Activated T-helper 1 cell treated with anti-CD3 and anti-CD28 coated beads, Interleukin-2, amount 50 U/mL, for 16 hours (primary cell): ENCODE data around the gene TDRD9.

Experiments
- DNase-seq, 2 donors: peaks; one replicate each; pipeline ENCODE4 v3.0.0-alpha.2; 2020; ENCODE audit warnings: low read depth in 1 of 2, low spot score in 1 of 2

The TDRD9 gene

DNA sequence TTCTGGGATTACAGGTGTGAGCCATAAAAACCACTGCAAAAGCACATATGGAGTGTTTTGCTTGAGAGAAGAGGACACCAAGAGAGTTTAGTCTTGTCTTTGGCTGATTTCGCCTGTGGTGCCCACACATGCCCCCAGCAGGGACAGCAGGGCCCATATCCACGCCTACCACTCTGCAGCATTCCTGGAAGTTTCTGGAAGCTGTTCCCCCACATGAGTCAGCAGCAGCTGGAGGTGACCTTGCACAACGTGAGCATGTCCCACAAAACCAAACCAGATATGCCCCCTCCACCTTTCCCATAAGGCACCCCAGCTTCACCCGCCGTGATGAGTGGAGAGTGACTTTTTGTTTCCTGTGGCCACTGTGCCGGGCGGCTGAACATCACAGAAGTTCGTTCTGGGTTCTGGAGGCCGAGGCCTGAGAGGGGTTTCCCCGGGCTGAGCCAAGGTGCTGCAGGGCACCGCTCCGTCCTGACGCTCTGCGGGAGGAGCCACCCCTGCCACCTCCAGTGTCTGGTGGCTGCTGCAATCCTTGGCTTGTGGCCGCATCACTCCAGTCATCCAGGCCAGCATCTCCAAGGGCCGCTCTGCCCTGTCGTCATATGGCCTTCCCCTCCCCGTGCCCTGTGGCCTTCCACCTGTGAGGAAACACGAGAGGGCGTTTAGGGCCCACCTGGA, 162.0 kb downstream of the TDRD9 start:
- no peak for DNase-seq

GRCh38 chr14:104091061-104091926, 163.0 kb downstream of the TDRD9 start:
- no peak for DNase-seq

GRCh38 chr14:104091927-104092771, 163.9 kb downstream of the TDRD9 start:
- DNase-seq, result no peak

DNA sequence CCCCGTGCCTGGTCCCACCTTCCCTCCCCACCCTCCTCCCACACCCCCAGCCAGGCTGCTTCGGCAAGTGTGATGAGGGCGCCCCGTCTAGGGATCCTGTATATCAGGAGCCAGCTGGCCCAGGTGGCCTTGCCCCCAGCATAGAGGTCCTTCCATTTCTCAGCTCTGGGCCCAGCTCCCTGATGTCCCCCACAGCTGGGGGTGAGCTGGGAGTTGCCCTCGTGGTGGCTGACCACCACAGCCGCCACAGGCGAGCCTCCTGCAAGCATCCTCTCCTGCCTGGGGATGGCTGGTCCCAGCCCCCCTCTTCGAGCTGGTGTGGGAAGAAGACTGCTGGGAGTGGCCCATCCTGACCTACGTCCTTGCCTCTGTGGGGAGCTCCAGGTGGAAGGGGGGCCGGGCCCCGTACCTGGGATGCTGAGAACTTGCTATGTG, 164.7 kb downstream of the TDRD9 start:
- DNase-seq, result no peak

GRCh38 chr14:104093366-104094055, 165.3 kb downstream of the TDRD9 start:
- DNase-seq, result no peak

- no peak for DNase-seq
Observed at GRCh38 chr14:104094056-104094708, 165.9 kb downstream of the TDRD9 start.

GRCh38 chr14:104094709-104095425, 166.6 kb downstream of the TDRD9 start:
- peak; percentile 59 to 69 for DNase-seq

- DNase-seq, result no peak
Observed at GRCh38 chr14:104095426-104096310, 167.4 kb downstream of the TDRD9 start.

DNA sequence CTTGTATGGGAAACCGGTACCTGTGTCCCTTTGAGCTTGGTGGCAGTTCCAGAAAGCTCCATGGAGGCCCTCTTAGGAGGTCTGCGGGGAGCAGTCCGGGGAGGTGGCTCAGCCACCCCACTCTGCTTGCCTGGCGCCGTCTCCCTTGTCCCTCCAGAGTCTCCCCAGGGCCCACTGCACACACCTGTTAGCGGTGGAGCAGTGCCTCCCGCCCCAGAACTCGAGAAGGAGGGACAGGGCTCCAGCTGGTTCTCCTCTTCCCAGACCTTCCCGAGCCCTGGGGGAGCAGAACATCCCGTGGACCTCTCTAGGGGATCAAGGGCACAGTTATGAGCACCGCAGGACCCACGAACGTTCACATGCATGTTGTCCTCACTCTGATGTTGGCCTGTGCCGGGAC, 168.1 kb downstream of the TDRD9 start:
- DNase-seq, result no peak

- no peak for DNase-seq
Observed at GRCh38 chr14:104096751-104097700, 168.8 kb downstream of the TDRD9 start.

GRCh38 chr14:104098272-104099095, 170.2 kb downstream of the TDRD9 start:
- DNase-seq, result no peak

- DNase-seq, result no peak
Observed at GRCh38 chr14:104099096-104100041, 171.1 kb downstream of the TDRD9 start.

GRCh38 chr14:104100171-104101085, 172.2 kb downstream of the TDRD9 start:
- no peak for DNase-seq

DNA sequence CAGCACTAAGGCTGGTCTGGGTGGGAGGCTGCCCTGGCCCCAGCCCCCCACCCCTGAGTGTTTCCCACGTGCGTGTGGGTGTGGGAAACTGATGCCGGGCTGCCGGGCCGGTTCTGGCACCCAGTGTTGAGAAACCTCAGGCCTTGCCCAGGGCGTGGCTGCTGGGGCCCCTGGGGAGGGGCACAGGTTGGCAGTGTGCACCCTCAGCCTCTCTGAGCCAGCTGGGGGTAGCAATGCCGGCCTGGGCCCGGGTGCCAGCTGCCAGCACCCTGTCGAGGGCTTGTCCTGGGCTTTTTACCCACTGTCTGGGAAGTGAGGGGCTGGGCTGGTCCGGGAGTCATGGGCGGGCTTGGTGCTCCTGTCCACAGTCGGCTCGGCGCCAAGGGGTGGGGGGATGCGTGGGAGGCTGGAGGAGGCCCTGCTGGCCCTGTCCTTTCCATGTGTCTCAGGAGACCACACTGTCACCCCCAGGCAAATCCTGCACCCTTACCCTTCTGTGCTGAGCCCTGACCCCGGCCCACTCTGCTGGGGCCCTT, 172.9 kb downstream of the TDRD9 start:
- DNase-seq, result no peak
